Prostate gland (tissue), 2 donors: ENCODE data around the gene CAPNS2.
"Not testable (repeated sequence)": the region's sequence is repeated elsewhere in the genome, so short reads cannot be mapped to it uniquely, and the experiment has no call there.

Experiments used
- CTCF ChIP-seq, 4 experiments: fragments of 200-600 bp in 2 of 4; fragments of 450-650 bp in 2 of 4; sonication (generic) in 2 of 4; IDR thresholded peaks; 1 replicate in 3 of 4; 2 replicates in 1 of 4; pipeline ENCODE4 v1.5.1; 2016 to 2019; ENCODE audit warnings: antibody characterized with exemption in 4 of 4, mild to moderate bottlenecking in 2 of 4, moderate library complexity in 2 of 4
- POLR2A ChIP-seq: fragments of 450-650 bp; IDR thresholded peaks from one replicate; pipeline ENCODE4 v1.6.1; 2016; ENCODE audit warnings: antibody characterized with exemption, mild to moderate bottlenecking

- not testable (repeated sequence) for TF ChIP-seq POLR2A; CTCF (IDR thresholded peaks at IDR 0.05)
Measured at GRCh38 chr16:55615670-55616069, 49.2 kb downstream of the CAPNS2 start.
